Cardiac muscle cell (in vitro differentiated cells and primary cell): ENCODE measurements around the gene TBC1D7. TPM values are rescaled to one million over a fixed set of nuclear protein-coding genes. Genes with fewer than 3 reads are reported as not detected.

Experiments
- DNase-seq, 2 donors: peaks; one replicate each; pipeline versions ENCODE4 v3.0.0 to v3.0.0-alpha.2; 2010 to 2017; ENCODE audit warnings: low read depth in 1 of 2, low spot score in 1 of 2
- H3K27ac ChIP-seq: fragments of 200-600 bp; sonication (generic); 2 replicates; pipeline ENCODE4 v1.5.1; 2016
- H3K27me3 ChIP-seq: fragments of 200-600 bp; sonication (generic); 2 replicates; pipeline ENCODE4 v1.6.0; 2016; ENCODE audit warnings: control low read depth
- H3K36me3 ChIP-seq: fragments of 200-600 bp; sonication (generic); 2 replicates; pipeline ENCODE4 v1.5.1; 2016; ENCODE audit warnings: control low read depth
- H3K4me1 ChIP-seq: fragments of 200-600 bp; sonication (generic); 2 replicates; pipeline ENCODE4 v1.8.1; 2017; ENCODE audit warnings: low read depth, mild to moderate bottlenecking, mixed run types
- H3K4me3 ChIP-seq: fragments of 200-600 bp; sonication (generic); 2 replicates; pipeline ENCODE4 v1.5.1; 2016; ENCODE audit warnings: mild to moderate bottlenecking
- H3K9me3 ChIP-seq: fragments of 200-600 bp; sonication (generic); 2 replicates; pipeline ENCODE4 v1.5.1; 2017; ENCODE audit warnings: low read depth, mild to moderate bottlenecking, control low read depth
- polyA plus RNA-seq: library from polyadenylated mRNA; unstranded; fragments of >200 nt; fragmentation: Nextera tagmentation; extraction: Ambion mirVana; gene quantifications from 2 replicates; pipeline ENCODE4 v1.2.1, GENCODE V29; 2016
- total RNA-seq: library from RNA; depleted of rRNA; stranded (reverse); fragments of >200 nt; gene quantifications from 2 replicates; pipeline ENCODE4 v1.2.3, GENCODE V29; 2016
- TF ChIP-seq, protein P1 (sequence below): IDR thresholded peaks from 2 replicates; pipeline ENCODE4 v1.5.1; 2012; ENCODE audit warnings: low read depth, mild to moderate bottlenecking, low read length

TBC1D7 gene
- total and polyA plus RNA-seq, 2 experiments from 2014 or later = 36.8 to 84.5 TPM

DNA sequence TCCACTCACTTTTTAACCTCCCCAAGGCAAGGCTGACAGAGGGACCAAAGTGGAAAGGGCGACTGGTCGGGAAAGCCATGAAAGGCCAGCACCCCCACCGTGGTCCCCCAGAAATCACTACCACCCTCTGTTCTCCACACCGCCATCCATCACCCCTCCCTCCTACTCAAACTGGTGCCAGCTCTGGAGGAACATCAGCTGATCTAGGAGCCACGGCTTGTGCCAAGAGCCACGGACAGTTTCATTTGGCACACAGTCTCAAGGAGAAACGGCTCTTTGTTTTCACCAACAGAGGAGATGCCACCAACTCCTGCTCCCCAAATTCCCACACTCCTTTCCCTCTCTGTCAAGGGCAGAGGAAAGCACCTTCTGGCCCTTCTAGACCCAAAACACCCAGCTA, 26.0 kb downstream of the TBC1D7 start:
- peaks cover 25% of the 10 kb centered on the region for H3K36me3 ChIP-seq
- no peaks in the 10 kb centered on the region for H3K27me3 ChIP-seq
- TF ChIP-seq, protein P1, sequence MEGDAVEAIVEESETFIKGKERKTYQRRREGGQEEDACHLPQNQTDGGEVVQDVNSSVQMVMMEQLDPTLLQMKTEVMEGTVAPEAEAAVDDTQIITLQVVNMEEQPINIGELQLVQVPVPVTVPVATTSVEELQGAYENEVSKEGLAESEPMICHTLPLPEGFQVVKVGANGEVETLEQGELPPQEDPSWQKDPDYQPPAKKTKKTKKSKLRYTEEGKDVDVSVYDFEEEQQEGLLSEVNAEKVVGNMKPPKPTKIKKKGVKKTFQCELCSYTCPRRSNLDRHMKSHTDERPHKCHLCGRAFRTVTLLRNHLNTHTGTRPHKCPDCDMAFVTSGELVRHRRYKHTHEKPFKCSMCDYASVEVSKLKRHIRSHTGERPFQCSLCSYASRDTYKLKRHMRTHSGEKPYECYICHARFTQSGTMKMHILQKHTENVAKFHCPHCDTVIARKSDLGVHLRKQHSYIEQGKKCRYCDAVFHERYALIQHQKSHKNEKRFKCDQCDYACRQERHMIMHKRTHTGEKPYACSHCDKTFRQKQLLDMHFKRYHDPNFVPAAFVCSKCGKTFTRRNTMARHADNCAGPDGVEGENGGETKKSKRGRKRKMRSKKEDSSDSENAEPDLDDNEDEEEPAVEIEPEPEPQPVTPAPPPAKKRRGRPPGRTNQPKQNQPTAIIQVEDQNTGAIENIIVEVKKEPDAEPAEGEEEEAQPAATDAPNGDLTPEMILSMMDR = no peak
- H3K4me3 ChIP-seq = no peak overlapping the region
- peaks cover 17% of the 10 kb centered on the region for H3K4me1 ChIP-seq
- H3K9me3 ChIP-seq = no peaks in the 10 kb centered on the region
- no peak for DNase-seq
- no peak overlapping the region for H3K27ac ChIP-seq

DNA sequence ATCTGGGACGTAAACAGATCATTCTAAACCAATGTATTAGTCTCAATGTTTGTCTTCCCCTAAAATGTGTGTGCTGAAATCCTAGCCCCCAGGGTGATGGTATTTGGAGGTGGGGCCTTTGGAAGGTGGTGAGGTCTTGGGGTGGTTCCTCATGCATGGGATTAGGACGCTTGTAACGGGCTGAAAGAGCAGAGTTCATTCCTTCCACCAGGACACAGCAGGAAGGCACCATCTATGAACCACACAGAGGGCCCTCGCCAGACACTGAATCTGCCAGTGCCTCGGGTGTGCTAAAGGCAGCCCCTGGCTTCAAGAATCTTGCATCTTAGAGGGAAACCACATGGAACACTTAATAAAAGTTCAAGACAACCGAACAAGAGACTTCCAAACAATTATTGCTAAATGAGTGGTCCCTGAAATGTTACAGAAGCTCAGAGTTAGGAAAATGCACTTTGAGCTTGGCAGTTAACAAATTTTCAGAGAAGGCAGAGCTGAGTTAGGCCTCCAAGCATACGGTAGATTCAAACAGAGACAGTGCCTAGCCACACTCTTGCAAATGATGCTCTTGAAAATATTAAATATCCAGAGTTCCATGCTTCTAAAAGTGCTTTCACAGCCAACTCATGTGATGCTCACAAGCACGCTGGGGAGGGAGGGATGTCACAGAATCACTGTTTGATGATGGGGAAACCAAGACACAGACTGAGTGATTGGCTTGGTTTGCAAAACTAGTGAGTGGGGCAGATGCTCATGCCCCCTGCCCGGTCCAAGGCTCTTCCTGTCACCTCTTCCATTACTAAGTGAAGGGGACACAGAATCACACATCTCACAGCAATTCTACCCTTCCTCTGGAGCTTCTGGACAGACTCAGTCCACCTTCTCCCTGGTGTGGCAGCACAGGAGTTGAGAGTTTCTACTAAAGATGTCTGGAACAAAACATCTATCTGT, 27.4 kb downstream of the TBC1D7 start:
- Histone ChIP-seq H3K4me1 (peaks cover 28% of the 10 kb centered on the region), H3K4me3 (no peak overlapping the region), H3K27me3 (no peaks in the 10 kb centered on the region), H3K9me3 (no peaks in the 10 kb centered on the region), H3K36me3 (peaks cover 12% of the 10 kb centered on the region), H3K27ac (no peak overlapping the region)
- TF ChIP-seq, protein P1 = no peak
- DNase-seq = no peak

DNA sequence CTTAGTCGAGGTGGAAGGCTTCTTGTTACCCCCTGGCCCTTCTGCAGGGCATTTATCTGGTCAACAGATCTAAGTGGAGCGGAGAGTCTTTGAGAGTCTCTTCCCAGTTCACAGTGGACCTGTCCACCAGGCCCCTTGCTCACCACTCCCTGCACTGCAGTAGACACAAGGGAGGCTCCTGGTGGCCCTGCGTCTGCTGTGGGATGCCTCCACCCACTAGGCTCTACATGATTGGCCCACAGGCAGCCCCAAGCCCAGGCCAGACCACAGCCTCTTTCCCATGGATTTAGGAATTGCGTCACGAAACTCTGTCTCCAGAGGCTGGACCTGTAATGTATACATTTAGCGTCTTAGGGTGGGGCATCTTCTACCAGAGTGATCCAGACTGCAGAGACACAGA, 28.4 kb downstream of the TBC1D7 start:
- H3K4me1 ChIP-seq = peaks cover 32% of the 10 kb centered on the region
- no peak overlapping the region for H3K27ac ChIP-seq
- H3K27me3 ChIP-seq = no peaks in the 10 kb centered on the region
- H3K9me3 ChIP-seq = no peaks in the 10 kb centered on the region
- H3K36me3 ChIP-seq = peaks cover 12% of the 10 kb centered on the region
- TF ChIP-seq, protein P1 = no peak
- no peak for DNase-seq
- no peak overlapping the region for H3K4me3 ChIP-seq

GRCh38 chr6:13299403-13299821, 28.9 kb downstream of the TBC1D7 start:
- H3K4me1 ChIP-seq = peaks cover 30% of the 10 kb centered on the region
- peaks cover 12% of the 10 kb centered on the region for H3K36me3 ChIP-seq
- H3K27me3 ChIP-seq = no peaks in the 10 kb centered on the region
- no peak overlapping the region for H3K27ac ChIP-seq
- DNase-seq = no peak
- H3K4me3 ChIP-seq = no peak overlapping the region
- H3K9me3 ChIP-seq = no peaks in the 10 kb centered on the region
- TF ChIP-seq, protein P1 = no peak

DNA sequence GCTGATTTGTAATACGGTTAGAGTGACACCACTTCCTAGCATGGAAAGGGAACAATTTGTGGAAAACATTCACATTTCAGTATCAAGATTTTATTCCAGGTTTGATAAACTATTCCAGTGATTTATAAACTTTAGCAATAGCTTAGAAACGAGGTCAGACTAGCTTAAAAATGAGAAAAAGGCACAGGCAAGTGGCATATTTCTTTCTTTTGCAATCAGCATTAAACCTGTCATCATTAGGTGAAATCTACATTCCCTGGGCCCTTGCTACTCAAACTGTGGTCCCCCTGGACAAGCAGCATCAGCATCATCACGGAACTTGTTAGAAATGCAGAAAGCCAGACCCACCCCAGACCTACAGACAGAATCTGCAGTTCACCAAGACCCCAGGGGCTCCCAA, 29.9 kb downstream of the TBC1D7 start:
- peaks cover 17% of the 10 kb centered on the region for H3K36me3 ChIP-seq
- no peak overlapping the region for H3K27ac ChIP-seq
- no peak overlapping the region for H3K4me3 ChIP-seq
- H3K27me3 ChIP-seq = no peaks in the 10 kb centered on the region
- peaks cover 21% of the 10 kb centered on the region for H3K4me1 ChIP-seq
- TF ChIP-seq, protein P1 = no peak
- no peak for DNase-seq
- H3K9me3 ChIP-seq = no peaks in the 10 kb centered on the region
